ENCODE data around the gene PVALEF.

The PVALEF gene

GRCh38 chr17:81135505-81136278 lies 29.6 kb upstream of the PVALEF start:
- no peak for TF ChIP-seq CTCF (IDR thresholded peaks at IDR 0.05; ENCODE audit: insufficient read depth, low read length, poor library complexity, severe bottlenecking)
- Histone ChIP-seq H3K4me3 (replicated peaks; ENCODE audit: low read depth, low read length) (no peak overlapping the region), H3K27me3 (replicated peaks; ENCODE audit: control insufficient read depth, insufficient read depth, low read length) (no peaks in the 10 kb centered on the region), H3K36me3 (ENCODE audit: control insufficient read depth, insufficient read depth, low read length) (no peaks in the 10 kb centered on the region)
- no peak for DNase-seq (ENCODE audit: extremely low read depth, insufficient read length)

DNA sequence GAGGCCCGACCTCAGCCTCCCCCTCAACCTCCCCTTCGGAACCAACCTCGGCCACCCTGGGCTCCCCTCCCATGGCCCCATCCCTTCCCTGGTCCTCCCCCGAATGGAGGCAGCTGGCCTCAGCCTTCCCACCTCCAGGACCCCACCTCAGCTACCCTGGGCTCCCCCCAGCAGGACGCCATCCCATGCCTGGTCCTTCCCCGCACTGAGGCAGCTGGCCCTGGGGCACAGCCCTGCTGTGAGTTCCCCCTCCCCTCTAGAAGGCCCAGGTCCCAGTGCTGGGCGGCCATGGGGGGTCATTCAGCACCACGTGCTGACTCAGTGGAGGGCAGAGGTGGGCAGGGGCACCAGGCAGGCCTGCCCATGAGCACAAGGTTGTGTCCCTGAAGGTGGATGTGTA lies 28.9 kb upstream of the PVALEF start:
- Histone ChIP-seq H3K36me3 (ENCODE audit: control insufficient read depth, insufficient read depth, low read length) (no peaks in the 10 kb centered on the region), H3K4me3 (replicated peaks; ENCODE audit: low read depth, low read length) (no peak overlapping the region), H3K27me3 (replicated peaks; ENCODE audit: control insufficient read depth, insufficient read depth, low read length) (no peaks in the 10 kb centered on the region)
- TF ChIP-seq CTCF (IDR thresholded peaks at IDR 0.05; ENCODE audit: insufficient read depth, low read length, poor library complexity, severe bottlenecking) = no peak
- no peak for DNase-seq (ENCODE audit: extremely low read depth, insufficient read length)

DNA sequence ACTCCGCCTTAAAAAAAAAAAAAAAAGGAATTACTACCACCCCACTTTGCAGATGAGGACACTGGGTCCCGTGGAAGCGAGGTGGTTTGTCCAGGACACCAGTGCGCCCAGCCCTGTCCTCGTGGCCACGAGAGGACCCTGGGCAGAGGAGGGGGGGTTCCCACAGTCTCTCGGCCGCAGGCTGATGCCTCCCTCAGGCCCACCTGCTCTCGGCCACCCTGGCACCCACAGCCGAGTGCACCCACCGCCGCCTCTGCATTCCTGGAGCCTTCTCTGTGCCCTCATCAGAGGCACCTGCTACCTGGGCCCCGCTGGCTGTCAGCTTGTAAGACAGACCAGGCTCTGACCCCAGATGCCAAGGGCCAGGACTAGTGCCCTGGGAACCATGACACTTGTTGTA lies 28.1 kb upstream of the PVALEF start:
- no peaks in the 10 kb centered on the region for H3K36me3 ChIP-seq (ENCODE audit: control insufficient read depth, insufficient read depth, low read length)
- no peak for TF ChIP-seq CTCF (IDR thresholded peaks at IDR 0.05; ENCODE audit: insufficient read depth, low read length, poor library complexity, severe bottlenecking)
- H3K4me3 ChIP-seq (replicated peaks; ENCODE audit: low read depth, low read length) = no peak overlapping the region
- H3K27me3 ChIP-seq (replicated peaks; ENCODE audit: control insufficient read depth, insufficient read depth, low read length) = no peaks in the 10 kb centered on the region
- DNase-seq (ENCODE audit: extremely low read depth, insufficient read length) = no peak

DNA sequence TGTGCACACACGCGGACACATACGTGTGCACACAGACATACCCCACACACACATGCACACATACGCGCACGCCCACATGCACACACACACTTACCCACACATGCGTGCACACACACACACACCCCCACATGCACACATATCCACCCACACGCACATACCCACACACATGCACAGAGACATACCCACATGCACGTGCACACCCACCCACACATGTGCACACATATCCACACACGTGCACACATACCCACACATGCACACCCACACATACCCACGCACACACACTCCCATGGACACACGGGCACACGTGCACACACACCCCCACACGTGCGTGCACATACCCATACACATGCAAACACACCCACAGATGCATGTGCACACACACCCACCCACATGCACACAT lies 27.2 kb upstream of the PVALEF start:
- Histone ChIP-seq H3K4me3 (replicated peaks; ENCODE audit: low read depth, low read length) (no peak overlapping the region), H3K27me3 (replicated peaks; ENCODE audit: control insufficient read depth, insufficient read depth, low read length) (no peaks in the 10 kb centered on the region), H3K36me3 (ENCODE audit: control insufficient read depth, insufficient read depth, low read length) (no peaks in the 10 kb centered on the region)
- DNase-seq (ENCODE audit: extremely low read depth, insufficient read length) = no peak
- TF ChIP-seq CTCF (IDR thresholded peaks at IDR 0.05; ENCODE audit: insufficient read depth, low read length, poor library complexity, severe bottlenecking) = no peak

- TF ChIP-seq CTCF (IDR thresholded peaks at IDR 0.05; ENCODE audit: insufficient read depth, low read length, poor library complexity, severe bottlenecking) = no peak
- Histone ChIP-seq H3K4me3 (replicated peaks; ENCODE audit: low read depth, low read length) (no peak overlapping the region), H3K27me3 (replicated peaks; ENCODE audit: control insufficient read depth, insufficient read depth, low read length) (no peaks in the 10 kb centered on the region), H3K36me3 (ENCODE audit: control insufficient read depth, insufficient read depth, low read length) (no peaks in the 10 kb centered on the region)
- DNase-seq (ENCODE audit: extremely low read depth, insufficient read length) = no peak
Observed at GRCh38 chr17:81138500-81138899, 26.8 kb upstream of the PVALEF start.

- no peak for DNase-seq (ENCODE audit: extremely low read depth, insufficient read length)
- no peak for TF ChIP-seq CTCF (IDR thresholded peaks at IDR 0.05; ENCODE audit: insufficient read depth, low read length, poor library complexity, severe bottlenecking)
- Histone ChIP-seq H3K27me3 (replicated peaks; ENCODE audit: control insufficient read depth, insufficient read depth, low read length) (no peaks in the 10 kb centered on the region; the same call in 1 of the 2 replicates), H3K36me3 (ENCODE audit: control insufficient read depth, insufficient read depth, low read length) (no peaks in the 10 kb centered on the region), H3K4me3 (replicated peaks; ENCODE audit: low read depth, low read length) (no peak overlapping the region)
Observed at GRCh38 chr17:81139428-81139827, 25.9 kb upstream of the PVALEF start.

Data from GM06990 (cell line).